PC-9 (cell line): ENCODE results near the gene ZDHHC21. TPM values are rescaled to one million over a fixed set of nuclear protein-coding genes. Genes with fewer than 3 reads are reported as not detected.

Experiments
- BruUV-seq: library from RNA; stranded (reverse); fragments of 400-500 nt; replicated peaks from 2 replicates; lab custom pipeline; 2021; lab: Mats Ljungman, UMichigan
- CTCF ChIA-PET: fragments of 300-600 bp; sonication (Branson Sonifier 250); formaldehyde crosslinking; loops from one replicate; lab custom pipeline; 2022; ENCODE audit warnings: antibody characterized with exemption; lab: Charles Lee
- POLR2A ChIA-PET: fragments of 300-600 bp; sonication (Branson Sonifier 250); formaldehyde crosslinking; loops from one replicate; lab custom pipeline; 2022; ENCODE audit warnings: antibody characterized with exemption; ENCODE audit not compliant: unreplicated experiment; lab: Charles Lee
- DNase-seq, 2 experiments: peaks; one replicate each; pipeline versions ENCODE4 v3.0.0 to v3.0.0-alpha.2; 2015 to 2022; ENCODE audit warnings: mixed read lengths in 1 of 2
- H2AFZ ChIP-seq: fragments of 200-600 bp; sonication (generic); 2 replicates; pipeline ENCODE4 v1.8.1; 2017; ENCODE audit warnings: antibody characterized with exemption
- H3F3A ChIP-seq: fragments of 200-600 bp; sonication (generic); 2 replicates; pipeline ENCODE4 v1.8.1; 2017; ENCODE audit warnings: antibody characterized with exemption, mild to moderate bottlenecking, low read depth; ENCODE audit not compliant: insufficient read depth
- H3K27ac ChIP-seq: fragments of 200-600 bp; sonication (generic); 2 replicates; pipeline ENCODE4 v1.6.1; 2016; ENCODE audit warnings: mixed run types
- H3K27me3 ChIP-seq: fragments of 200-600 bp; sonication (generic); 2 replicates; pipeline ENCODE4 v1.6.1; 2016; ENCODE audit warnings: low read depth, mixed run types; ENCODE audit not compliant: insufficient read depth
- H3K36me3 ChIP-seq: fragments of 200-600 bp; sonication (generic); 2 replicates; pipeline ENCODE4 v1.6.1; 2016; ENCODE audit warnings: low read depth, mixed run types
- H3K4me1 ChIP-seq: fragments of 200-600 bp; sonication (generic); replicated peaks from 2 replicates; pipeline ENCODE4 v1.6.1; 2016; ENCODE audit warnings: mixed run types; ENCODE audit not compliant: insufficient read depth
- H3K4me2 ChIP-seq: fragments of 200-600 bp; sonication (generic); 2 replicates; pipeline ENCODE4 v1.6.1; 2017; ENCODE audit warnings: mixed run types
- H3K4me3 ChIP-seq: fragments of 200-600 bp; sonication (generic); 2 replicates; pipeline ENCODE4 v1.6.1; 2016; ENCODE audit warnings: mixed run types
- H3K79me2 ChIP-seq: fragments of 200-600 bp; sonication (generic); 2 replicates; pipeline ENCODE4 v1.6.1; 2017; ENCODE audit warnings: low read depth, mixed run types
- H3K9me2 ChIP-seq: fragments of 200-600 bp; sonication (generic); 2 replicates; pipeline ENCODE4 v1.8.1; 2017; ENCODE audit warnings: mild to moderate bottlenecking; ENCODE audit not compliant: insufficient read depth
- H3K9me3 ChIP-seq: fragments of 200-600 bp; sonication (generic); 2 replicates; pipeline ENCODE4 v1.8.1; 2016; ENCODE audit warnings: low read depth; ENCODE audit not compliant: insufficient read depth
- H4K20me1 ChIP-seq: fragments of 200-600 bp; sonication (generic); 2 replicates; pipeline ENCODE4 v1.8.1; 2017; ENCODE audit not compliant: insufficient read depth
- EZH2 ChIP-seq: fragments of 200-600 bp; sonication (generic); IDR thresholded peaks from 2 replicates; pipeline ENCODE4 v1.8.0; 2017; ENCODE audit warnings: antibody characterized with exemption, low read depth
- intact Hi-C: fragments of 100-400 bp; cut with micrococcal nuclease; formaldehyde crosslinking; loops from one replicate; pipeline ENCODE4 v1.10.0; 2022; ENCODE audit not compliant: unreplicated experiment
- total RNA-seq: library from RNA; stranded (reverse); gene quantifications from 2 replicates; pipeline ENCODE4 v1.2.3, GENCODE V29; 2021
- TF ChIP-seq, protein P1 (sequence below): fragments of 200-600 bp; sonication (generic); conservative IDR thresholded peaks from 2 replicates; pipeline ENCODE4 v1.6.1; 2017; ENCODE audit warnings: mixed run types, antibody characterized with exemption, mild to moderate bottlenecking, moderate library complexity

The ZDHHC21 gene
- total RNA-seq, 1 experiment from 2014 or later, result 5.3 TPM

DNA sequence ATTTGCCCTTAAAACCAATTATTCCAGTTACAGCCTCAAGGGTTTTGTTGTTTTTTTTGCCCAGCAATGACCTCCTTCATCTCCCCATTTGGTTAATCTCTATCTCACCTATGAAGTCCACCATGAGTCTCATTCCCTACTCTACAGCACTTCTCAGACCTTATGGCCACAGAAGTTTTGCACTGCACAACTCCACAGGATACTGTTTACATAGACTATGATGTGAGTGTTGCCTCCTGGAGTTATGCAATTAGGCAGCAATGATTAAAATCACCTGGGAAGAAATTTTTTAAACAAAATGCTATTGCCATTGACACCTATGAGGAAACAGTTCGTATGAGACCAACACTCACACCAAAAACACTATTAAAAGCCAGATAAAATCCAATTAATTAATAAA is 39.7 kb downstream of the ZDHHC21 start:
- ChIA-PET CTCF (interaction anchor here (0.7 kb wide), 1 partner anchor 76 kb away, joined by 3 read pairs; no protein-coding TSS in a partner anchor), POLR2A (no interaction called here)
- H3K79me2 ChIP-seq, result no peaks in the 10 kb centered on the region
- peaks cover 12% of the 10 kb centered on the region for H3K36me3 ChIP-seq
- intact Hi-C loops, result loop anchor here (10.0 kb wide), 1 partner anchor 189 kb away; no protein-coding TSS in a partner anchor
- no peak for DNase-seq
- H3K27me3 ChIP-seq, result no peaks in the 10 kb centered on the region
- no peaks in the 10 kb centered on the region for H3K9me2 ChIP-seq
- H3K9me3 ChIP-seq, result no peaks in the 10 kb centered on the region; the same call in 1 of the 2 replicates
- no peak overlapping the region for H3K4me3 ChIP-seq
- H3K4me2 ChIP-seq, result no peak overlapping the region
- no peaks in the 10 kb centered on the region for H3K4me1 ChIP-seq
- no TSS peak for BruUV-seq
- no peak overlapping the region for H3K27ac ChIP-seq
- H2AFZ ChIP-seq, result no peak overlapping the region
- H4K20me1 ChIP-seq, result no peaks in the 10 kb centered on the region
- no peaks in the 10 kb centered on the region for H3F3A ChIP-seq
- TF ChIP-seq EZH2, result no peak
- TF ChIP-seq, protein P1, sequence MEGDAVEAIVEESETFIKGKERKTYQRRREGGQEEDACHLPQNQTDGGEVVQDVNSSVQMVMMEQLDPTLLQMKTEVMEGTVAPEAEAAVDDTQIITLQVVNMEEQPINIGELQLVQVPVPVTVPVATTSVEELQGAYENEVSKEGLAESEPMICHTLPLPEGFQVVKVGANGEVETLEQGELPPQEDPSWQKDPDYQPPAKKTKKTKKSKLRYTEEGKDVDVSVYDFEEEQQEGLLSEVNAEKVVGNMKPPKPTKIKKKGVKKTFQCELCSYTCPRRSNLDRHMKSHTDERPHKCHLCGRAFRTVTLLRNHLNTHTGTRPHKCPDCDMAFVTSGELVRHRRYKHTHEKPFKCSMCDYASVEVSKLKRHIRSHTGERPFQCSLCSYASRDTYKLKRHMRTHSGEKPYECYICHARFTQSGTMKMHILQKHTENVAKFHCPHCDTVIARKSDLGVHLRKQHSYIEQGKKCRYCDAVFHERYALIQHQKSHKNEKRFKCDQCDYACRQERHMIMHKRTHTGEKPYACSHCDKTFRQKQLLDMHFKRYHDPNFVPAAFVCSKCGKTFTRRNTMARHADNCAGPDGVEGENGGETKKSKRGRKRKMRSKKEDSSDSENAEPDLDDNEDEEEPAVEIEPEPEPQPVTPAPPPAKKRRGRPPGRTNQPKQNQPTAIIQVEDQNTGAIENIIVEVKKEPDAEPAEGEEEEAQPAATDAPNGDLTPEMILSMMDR, result no peak

DNA sequence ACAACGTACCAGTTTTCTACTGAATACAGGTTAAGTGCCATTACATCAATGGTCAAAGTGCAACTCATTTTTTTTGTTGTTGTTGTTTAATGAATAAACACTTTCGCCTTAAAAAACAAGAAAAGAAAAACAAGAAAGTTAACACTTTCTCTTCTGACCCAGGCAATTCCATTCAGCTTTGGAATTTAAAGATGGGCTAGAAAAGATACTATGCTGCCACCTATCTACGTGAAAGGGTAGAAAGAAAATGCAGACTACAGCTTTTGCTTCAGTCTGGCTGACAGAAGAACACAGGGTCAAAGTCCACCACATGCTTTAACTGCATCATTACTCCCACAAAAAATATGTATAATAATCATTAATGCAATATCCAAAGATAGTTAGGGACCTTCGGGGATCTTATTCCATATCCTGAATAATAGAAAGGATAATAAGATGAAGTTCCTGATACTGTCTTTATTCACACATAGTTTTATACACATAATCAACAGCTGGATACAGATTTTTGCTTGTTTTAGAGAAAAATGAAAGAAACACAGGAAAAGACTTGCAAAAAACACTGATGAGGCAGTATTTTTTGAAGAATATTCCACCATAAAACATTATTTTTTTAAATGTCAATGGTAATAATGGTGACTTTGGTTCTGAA is 40.4 kb downstream of the ZDHHC21 start:
- H3K36me3 ChIP-seq, result peaks cover 12% of the 10 kb centered on the region
- no peaks in the 10 kb centered on the region for H3K27me3 ChIP-seq
- no peaks in the 10 kb centered on the region for H3K4me1 ChIP-seq
- H3K9me3 ChIP-seq, result no peaks in the 10 kb centered on the region; the same call in 1 of the 2 replicates
- ChIA-PET CTCF (interaction anchor here (0.7 kb wide), 1 partner anchor 77 kb away, joined by 3 read pairs; no protein-coding TSS in a partner anchor), POLR2A (no interaction called here)
- intact Hi-C loops, result loop anchor here (10.0 kb wide), 1 partner anchor 188 kb away; no protein-coding TSS in a partner anchor
- no peaks in the 10 kb centered on the region for H3K9me2 ChIP-seq
- no peak overlapping the region for H2AFZ ChIP-seq
- no peak for DNase-seq
- no peaks in the 10 kb centered on the region for H4K20me1 ChIP-seq
- H3K27ac ChIP-seq, result no peak overlapping the region
- no peaks in the 10 kb centered on the region for H3K79me2 ChIP-seq
- no peak overlapping the region for H3K4me3 ChIP-seq
- no TSS peak for BruUV-seq
- no peak overlapping the region for H3K4me2 ChIP-seq
- no peak for TF ChIP-seq EZH2
- TF ChIP-seq, protein P1, result peak; percentile 41; the same call in 1 of the 2 replicates
- no peaks in the 10 kb centered on the region for H3F3A ChIP-seq

DNA sequence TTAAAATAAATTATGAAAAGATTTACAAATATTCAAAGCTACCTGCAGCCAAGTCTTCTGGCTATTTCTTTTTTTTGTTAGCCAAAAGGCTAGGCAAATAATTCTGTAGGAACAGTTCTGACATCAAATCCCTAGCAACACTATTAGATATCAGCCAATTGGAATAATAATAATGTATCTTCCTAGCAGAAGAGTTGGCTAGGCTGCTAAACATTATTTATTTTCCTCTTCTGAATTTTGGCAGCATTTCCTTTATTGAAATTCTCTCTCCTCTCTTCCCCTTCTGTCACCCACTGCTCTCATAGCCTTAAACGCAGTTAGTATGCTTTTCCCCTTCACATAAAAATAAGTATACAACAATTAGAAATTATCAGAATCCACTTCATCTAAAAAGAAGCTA is 42.6 kb downstream of the ZDHHC21 start:
- Histone ChIP-seq H3K36me3 (peaks cover 12% of the 10 kb centered on the region), H3K9me3 (no peaks in the 10 kb centered on the region; the same call in 1 of the 2 replicates), H2AFZ (no peak overlapping the region), H3F3A (no peaks in the 10 kb centered on the region), H3K27ac (no peak overlapping the region), H3K79me2 (no peaks in the 10 kb centered on the region), H3K4me3 (no peak overlapping the region), H3K27me3 (no peaks in the 10 kb centered on the region), H4K20me1 (no peaks in the 10 kb centered on the region), H3K9me2 (no peaks in the 10 kb centered on the region), H3K4me1 (no peaks in the 10 kb centered on the region), H3K4me2 (no peak overlapping the region)
- POLR2A ChIA-PET, result no interaction called here
- BruUV-seq, result no TSS peak
- TF ChIP-seq, protein P1, result no peak
- TF ChIP-seq EZH2, result no peak
- intact Hi-C loops, result loop anchor here (10.0 kb wide), 1 partner anchor 186 kb away; no protein-coding TSS in a partner anchor
- DNase-seq, result no peak
- CTCF ChIA-PET, result no interaction called here
